HG03439 (cell line): Measurements from ENCODE around the gene HYI.

ENCODE experiments used
- ATAC-seq: cut with Tn5 transposase; IDR thresholded peaks from one replicate; pipeline ENCODE4 v1.9.1; 2021; ENCODE audit warnings: mild to moderate bottlenecking, moderate library complexity; ENCODE audit not compliant: unreplicated experiment

HYI gene

GRCh38 chr1:43405219-43405875, 48.4 kb downstream of the HYI start:
- no peak for ATAC-seq

- no peak for ATAC-seq
These were observed 49.4 kb downstream of the HYI start for GRCh38 chr1:43404353-43404752.

GRCh38 chr1:43402089-43402865, 51.5 kb downstream of the HYI start:
- no peak for ATAC-seq
